NOMO-1 (cell line): ENCODE measurements around the gene ARHGAP6.
"Not testable (repeated sequence)": the region's sequence is repeated elsewhere in the genome, so short reads cannot be mapped to it uniquely, and the experiment has no call there.

Experiments used
- DNase-seq, 2 experiments: peaks; one replicate each; lab custom pipeline; 2025; ENCODE audit not compliant: unreplicated experiment in 2 of 2; lab: John Stamatoyannopoulos, UW

The ARHGAP6 gene

GRCh38 chrX:11266573-11267003 is 399.1 kb downstream of the ARHGAP6 start:
- DNase-seq = no peak

GRCh38 chrX:11265352-11265751 is 400.4 kb downstream of the ARHGAP6 start:
- peak in 1 of 2 experiments; percentile 42 for DNase-seq

GRCh38 chrX:11264925-11265324 is 400.8 kb downstream of the ARHGAP6 start:
- DNase-seq = no peak

- no peak for DNase-seq
Measured at GRCh38 chrX:11261260-11261659, 404.5 kb downstream of the ARHGAP6 start.

- no peak for DNase-seq
Measured at GRCh38 chrX:11259437-11259836, 406.3 kb downstream of the ARHGAP6 start.

GRCh38 chrX:11257711-11258110 is 408.0 kb downstream of the ARHGAP6 start:
- no peak for DNase-seq

GRCh38 chrX:11257290-11257689 is 408.4 kb downstream of the ARHGAP6 start:
- DNase-seq = no peak

- DNase-seq = peak in 1 of 2 experiments; percentile 17
Measured at GRCh38 chrX:11254417-11255109, 411.2 kb downstream of the ARHGAP6 start.

- DNase-seq = no peak
Measured at GRCh38 chrX:11244636-11245035, 421.1 kb downstream of the ARHGAP6 start.

- no peak for DNase-seq
Measured at GRCh38 chrX:11242704-11243103, 423.0 kb downstream of the ARHGAP6 start.

GRCh38 chrX:11241720-11242119 is 424.0 kb downstream of the ARHGAP6 start:
- no peak for DNase-seq

GRCh38 chrX:11239230-11239629 is 426.5 kb downstream of the ARHGAP6 start:
- no peak for DNase-seq

GRCh38 chrX:11235377-11235776 is 430.3 kb downstream of the ARHGAP6 start:
- not testable (repeated sequence) for DNase-seq

GRCh38 chrX:11215191-11215921 is 450.4 kb downstream of the ARHGAP6 start:
- no peak for DNase-seq

- no peak for DNase-seq
Measured at GRCh38 chrX:11214346-11215190, 451.2 kb downstream of the ARHGAP6 start.

- no peak for DNase-seq
Measured at GRCh38 chrX:11212741-11213140, 453.0 kb downstream of the ARHGAP6 start.

- DNase-seq = no peak
Measured at GRCh38 chrX:11210415-11210801, 455.3 kb downstream of the ARHGAP6 start.

- no peak for DNase-seq
Measured at GRCh38 chrX:11209798-11210414, 455.8 kb downstream of the ARHGAP6 start.

GRCh38 chrX:11206716-11207115 is 459.0 kb downstream of the ARHGAP6 start:
- no peak for DNase-seq

GRCh38 chrX:11205796-11206195 is 459.9 kb downstream of the ARHGAP6 start:
- DNase-seq = no peak

- no peak for DNase-seq
Measured at GRCh38 chrX:11197671-11198070, 468.0 kb downstream of the ARHGAP6 start.
